PC-3 (cell line): ENCODE data around the gene ATP6V0E1.

Experiments
- EZH2 ChIP-seq: fragments of 300-600 bp; sonication (generic); IDR thresholded peaks from one replicate; pipeline ENCODE4 v1.6.1; 2017; ENCODE audit warnings: antibody characterized with exemption, mild to moderate bottlenecking, low read length; ENCODE audit not compliant: unreplicated experiment
- TF ChIP-seq, protein P1 (sequence below): fragments of 300-600 bp; sonication (generic); conservative IDR thresholded peaks from 2 replicates; pipeline ENCODE4 v1.5.1; 2017; ENCODE audit warnings: antibody characterized with exemption, low read depth, mild to moderate bottlenecking, low read length

DNA sequence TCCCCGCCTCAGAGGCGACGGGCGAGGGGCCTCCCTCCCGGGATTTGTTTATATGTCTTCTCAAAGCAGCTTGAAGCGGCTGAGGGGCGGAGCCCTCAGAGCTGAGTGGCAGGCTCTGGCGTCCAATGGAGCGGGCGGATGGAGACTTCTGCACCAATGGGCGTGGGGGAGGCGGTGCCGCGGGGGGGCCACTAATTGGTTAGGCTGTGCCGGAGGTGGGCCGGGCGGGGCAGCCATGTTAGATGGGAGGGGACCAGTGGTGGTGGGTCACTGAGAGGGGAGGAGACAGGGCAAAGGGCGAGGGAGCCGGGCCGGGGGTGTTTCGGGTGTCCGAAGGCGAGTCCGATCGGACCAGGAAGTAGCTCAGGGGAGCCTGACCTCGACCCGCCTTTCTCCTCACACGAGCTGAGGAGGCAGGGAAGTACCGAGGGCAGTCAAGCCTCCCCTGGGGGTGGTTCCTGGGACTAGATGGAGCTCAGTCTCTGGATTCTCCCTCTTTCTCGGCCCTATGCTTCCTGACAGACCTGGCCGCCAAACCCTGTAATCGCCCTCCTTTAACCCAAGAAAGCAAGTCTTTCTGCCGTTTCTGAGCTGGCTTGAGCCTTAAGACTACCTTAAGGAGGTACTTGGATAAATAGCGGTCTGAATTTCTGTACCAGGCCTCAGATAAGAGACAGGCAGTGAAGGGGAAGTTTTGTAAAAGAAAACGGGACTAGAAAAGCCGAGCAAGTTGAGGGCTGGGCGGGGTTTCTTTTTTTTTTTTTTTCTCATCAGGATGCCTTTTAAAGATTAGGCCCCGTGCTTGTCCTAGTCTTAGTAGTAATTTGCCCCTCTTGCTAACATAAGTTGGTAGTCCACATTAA is 73.7 kb downstream of the ATP6V0E1 start:
- TF ChIP-seq, protein P1, sequence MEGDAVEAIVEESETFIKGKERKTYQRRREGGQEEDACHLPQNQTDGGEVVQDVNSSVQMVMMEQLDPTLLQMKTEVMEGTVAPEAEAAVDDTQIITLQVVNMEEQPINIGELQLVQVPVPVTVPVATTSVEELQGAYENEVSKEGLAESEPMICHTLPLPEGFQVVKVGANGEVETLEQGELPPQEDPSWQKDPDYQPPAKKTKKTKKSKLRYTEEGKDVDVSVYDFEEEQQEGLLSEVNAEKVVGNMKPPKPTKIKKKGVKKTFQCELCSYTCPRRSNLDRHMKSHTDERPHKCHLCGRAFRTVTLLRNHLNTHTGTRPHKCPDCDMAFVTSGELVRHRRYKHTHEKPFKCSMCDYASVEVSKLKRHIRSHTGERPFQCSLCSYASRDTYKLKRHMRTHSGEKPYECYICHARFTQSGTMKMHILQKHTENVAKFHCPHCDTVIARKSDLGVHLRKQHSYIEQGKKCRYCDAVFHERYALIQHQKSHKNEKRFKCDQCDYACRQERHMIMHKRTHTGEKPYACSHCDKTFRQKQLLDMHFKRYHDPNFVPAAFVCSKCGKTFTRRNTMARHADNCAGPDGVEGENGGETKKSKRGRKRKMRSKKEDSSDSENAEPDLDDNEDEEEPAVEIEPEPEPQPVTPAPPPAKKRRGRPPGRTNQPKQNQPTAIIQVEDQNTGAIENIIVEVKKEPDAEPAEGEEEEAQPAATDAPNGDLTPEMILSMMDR, result no peak
- TF ChIP-seq EZH2, result no peak
